ENCODE data around the gene PLEKHJ1. TPM values are rescaled to one million over a fixed set of nuclear protein-coding genes. Genes with fewer than 3 reads are reported as not detected.

Gene PLEKHJ1
- total and polyA plus RNA-seq, 2 of the 13 experiments (the other 11 are each of a cell fraction or from before 2014, with no cell fraction given): 70.5 to 130 TPM

- TF ChIP-seq TFDP1 (CRISPR knock-in tag; IDR thresholded peaks at IDR 0.05; ENCODE audit: borderline replicate concordance) (0 out of 2 replicates have a peak, but pooled peaks have one; percentile 65), ATF3 (CRISPR knock-in tag; IDR thresholded peaks at IDR 0.05) (no peak), MXD3 (CRISPR knock-in tag; IDR thresholded peaks at IDR 0.05) (peak; percentile 47; the same call in 1 of the 2 replicates), ZBTB4 (CRISPR knock-in tag; IDR thresholded peaks at IDR 0.05; ENCODE audit: borderline replicate concordance) (no peak), ZZZ3 (CRISPR knock-in tag; IDR thresholded peaks at IDR 0.05; ENCODE audit: borderline replicate concordance) (0 out of 2 replicates have a peak, but pooled peaks have one; percentile 53), MYC (CRISPR knock-in tag; IDR thresholded peaks at IDR 0.05; ENCODE audit: borderline replicate concordance) (peak; percentile 70), CREM (IDR thresholded peaks at IDR 0.05) (no peak), CREM (CRISPR knock-in tag; IDR thresholded peaks at IDR 0.05) (no peak), ZFYVE20 (CRISPR knock-in tag; IDR thresholded peaks at IDR 0.05; ENCODE audit: borderline replicate concordance, low read depth) (0 out of 2 replicates have a peak, but pooled peaks have one; percentile 13), NR3C1 (CRISPR knock-in tag; IDR thresholded peaks at IDR 0.05) (no peak), SALL1 (CRISPR knock-in tag; IDR thresholded peaks at IDR 0.05) (no peak), ATF1 (CRISPR knock-in tag; IDR thresholded peaks at IDR 0.05) (no peak), THAP9 (CRISPR knock-in tag; IDR thresholded peaks at IDR 0.05; ENCODE audit: borderline replicate concordance) (peak; percentile 73; the same call in 1 of the 2 replicates), ZBTB3 (CRISPR knock-in tag; IDR thresholded peaks at IDR 0.05; ENCODE audit: borderline replicate concordance, low read depth) (no peak), PRPF4 (IDR thresholded peaks at IDR 0.05; ENCODE audit: low read depth, low read length, poor library complexity, severe bottlenecking) (no peak), GTF2F1 (IDR thresholded peaks at IDR 0.05; ENCODE audit: low read length) (no peak), MAFK (conservative IDR thresholded peaks at IDR 0.05 in 1 of 2, IDR thresholded peaks at IDR 0.05 in 1 of 2; ENCODE audit: low read length in 2 of 2) (no peak), HINFP (CRISPR knock-in tag; IDR thresholded peaks at IDR 0.05; ENCODE audit: low read depth) (peak; percentile 51; the same call in 1 of the 2 replicates), ZNF639 (CRISPR knock-in tag; conservative IDR thresholded peaks at IDR 0.05) (no peak), FOXK2 (IDR thresholded peaks at IDR 0.05) (no peak)
Measured at GRCh38 chr19:2252797-2253105, 16.6 kb upstream of the PLEKHJ1 start (continued).
